ENCODE data around the gene SLCO2B1. TPM values are rescaled to one million over a fixed set of nuclear protein-coding genes. Genes with fewer than 3 reads are reported as not detected.

Gene SLCO2B1
- total and polyA plus RNA-seq, 11 donors, result 4.7 to 167 (median 15.8) TPM

- TF ChIP-seq CTCF (IDR thresholded peaks at IDR 0.05), result no peak
- TF ChIP-seq POLR2A (IDR thresholded peaks at IDR 0.05), result no peak
- H3K27me3 ChIP-seq, result no peaks in the 10 kb centered on the region
- DNase-seq (no peak), ATAC-seq (no peak)
- 79 to 95% (median 95%) methylated on average over 2 of the region's 2 CpGs for WGBS, 4 donors
- peaks cover 3 to 84% (median 33%) of the 10 kb centered on the region in 12 donors for H3K4me1 ChIP-seq
- peaks cover 0 to 35% (median 0%) of the 10 kb centered on the region in 9 donors for H3K36me3 ChIP-seq
- intact Hi-C loops (cut with DNase I), result loop anchor here in 1 of 10 donors (5.0 kb wide), 1 partner anchor 38 kb away; the partner anchor contains the start of gene SLCO2B1
- H3K27ac ChIP-seq, result peak overlapping the region in 2 of 12 donors; percentile 26 to 87
- no peaks in the 10 kb centered on the region for H3K9me3 ChIP-seq
- no peak overlapping the region for H3K4me3 ChIP-seq
Measured at GRCh38 chr11:75190652-75191329, 39.9 kb downstream of the SLCO2B1 start.

GRCh38 chr11:75191330-75191717, 40.4 kb downstream of the SLCO2B1 start:
- no peaks in the 10 kb centered on the region for H3K27me3 ChIP-seq
- intact Hi-C loops (cut with DNase I), result loop anchor here in 1 of 10 donors (5.0 kb wide), 1 partner anchor 39 kb away; the partner anchor contains the start of gene SLCO2B1
- H3K4me1 ChIP-seq, result peaks cover 3 to 87% (median 34%) of the 10 kb centered on the region in 12 donors
- H3K36me3 ChIP-seq, result peaks cover 0 to 41% (median 0%) of the 10 kb centered on the region in 9 donors
- H3K4me3 ChIP-seq, result no peak overlapping the region
- TF ChIP-seq CTCF (IDR thresholded peaks at IDR 0.05), result no peak
- TF ChIP-seq POLR2A (IDR thresholded peaks at IDR 0.05), result no peak
- ATAC-seq, result peak in 1 of 4 donors; percentile 17
- 42 to 63% (median 56%) methylated on average over 3 of the region's 3 CpGs for WGBS, 4 donors
- H3K27ac ChIP-seq, result peak overlapping the region in 2 of 12 donors; percentile 26 to 87
- no peak for DNase-seq
- no peaks in the 10 kb centered on the region for H3K9me3 ChIP-seq

- peaks cover 0 to 49% (median 0%) of the 10 kb centered on the region in 9 donors for H3K36me3 ChIP-seq
- no peak for DNase-seq
- TF ChIP-seq CTCF (IDR thresholded peaks at IDR 0.05) (no peak), POLR2A (IDR thresholded peaks at IDR 0.05) (no peak)
Measured at GRCh38 chr11:75193271-75193670, 42.4 kb downstream of the SLCO2B1 start.

GRCh38 chr11:75193711-75194110, 42.8 kb downstream of the SLCO2B1 start:
- DNase-seq, result no peak

More at GRCh38 chr11:75193271-75193670, 42.4 kb downstream of the SLCO2B1 start:
- H3K9me3 ChIP-seq, result no peaks in the 10 kb centered on the region
- H3K4me1 ChIP-seq, result peaks cover 3 to 77% (median 34%) of the 10 kb centered on the region in 12 donors
- no peak overlapping the region for H3K4me3 ChIP-seq
- WGBS, 4 donors, result 98 to 99% (median 98%) methylated on average over 15 of the region's 15 CpGs
- intact Hi-C loops (cut with DNase I), result loop anchor here in 1 of 10 donors (5.0 kb wide), 1 partner anchor 41 kb away; the partner anchor contains the start of gene SLCO2B1
- no peak for ATAC-seq
- no peaks in the 10 kb centered on the region for H3K27me3 ChIP-seq
- H3K27ac ChIP-seq, result peak overlapping the region in 4 of 12 donors; percentile 12 to 70 (median 34)

More at GRCh38 chr11:75193711-75194110, 42.8 kb downstream of the SLCO2B1 start:
- Histone ChIP-seq H3K27me3 (no peaks in the 10 kb centered on the region), H3K27ac (peak overlapping the region in 4 of 12 donors; percentile 12 to 70 (median 34)), H3K4me1 (peaks cover 3 to 74% (median 34%) of the 10 kb centered on the region in 12 donors), H3K36me3 (peaks cover 0 to 53% (median 0%) of the 10 kb centered on the region in 9 donors), H3K4me3 (no peak overlapping the region), H3K9me3 (no peaks in the 10 kb centered on the region)
- TF ChIP-seq CTCF (IDR thresholded peaks at IDR 0.05) (no peak), POLR2A (IDR thresholded peaks at IDR 0.05) (no peak)
- ATAC-seq, result no peak
- intact Hi-C loops (cut with DNase I), result loop anchor here in 1 of 10 donors (5.0 kb wide), 1 partner anchor 41 kb away; the partner anchor contains the start of gene SLCO2B1
- WGBS, 4 donors, result 64 to 88% (median 69%) methylated on average over 2 of the region's 2 CpGs

Measured in heart left ventricle (tissue), 16 donors.